ENCODE data around the gene MED16. TPM values are rescaled to one million over a fixed set of nuclear protein-coding genes. Genes with fewer than 3 reads are reported as not detected.

The MED16 gene
- polyA plus RNA-seq, 3 donors: 20.7 to 37.4 (median 32.8) TPM

GRCh38 chr19:925526-926322, 32.7 kb upstream of the MED16 start, which contains the start of gene ARID3A:
Gene ARID3A, plus strand, starts transcription at chr19:926035. Its CDS starts 3,494 bp downstream, at chr19:929529.
- Histone ChIP-seq H4K20me1 (ENCODE audit: insufficient read depth, low read length) (peaks cover 36% of the 10 kb centered on the region), H3K9ac (ENCODE audit: insufficient read depth, low read length, poor library complexity, severe bottlenecking) (peak within 1 kb of the TSS; percentile 88), H2AFZ (ENCODE audit: insufficient read depth, low read depth, low read length, poor library complexity, severe bottlenecking) (peak within 1 kb of the TSS; percentile 95), H3K4me2 (replicated peaks; ENCODE audit: extremely low read depth, low read length, poor library complexity, severe bottlenecking) (peak within 1 kb of the TSS; percentile 99), H3K4me1 (ENCODE audit: control insufficient read depth in 1 of 2, insufficient read depth in 2 of 2, low read length in 2 of 2) (peaks cover 40 to 45% of the 10 kb centered on the region in 2 donors), H3K27ac (ENCODE audit: low read depth in 1 of 2, low read length in 2 of 2) (peak within 1 kb of the TSS; percentile 85 to 87), H3K4me3 (replicated peaks in 1 of 3; ENCODE audit: low read depth in 2 of 3, low read length in 3 of 3) (peak within 1 kb of the TSS; percentile 89 to 99 (median 90)), H3K27me3 (ENCODE audit: control insufficient read depth in 2 of 2, insufficient read depth in 2 of 2, low read length in 2 of 2) (peaks cover 1 to 8% of the 10 kb centered on the region in 2 donors), H3K9me3 (replicated peaks in 1 of 2; ENCODE audit: control insufficient read depth in 1 of 2, insufficient read depth in 1 of 2, low read length in 2 of 2) (no peaks in the 10 kb centered on the region), H3K36me3 (replicated peaks in 1 of 2; ENCODE audit: control insufficient read depth in 1 of 2, insufficient read depth in 2 of 2, low read length in 2 of 2) (peaks cover 5 to 9% of the 10 kb centered on the region in 2 donors), H3K79me2 (ENCODE audit: insufficient read depth, low read length) (peaks cover 67% of the 10 kb centered on the region)
- peaks cover 41% of the 10 kb centered on the region for H3K4me1 Mint-ChIP-seq
- peak; percentile 69 to 75 (median 73) for DNase-seq
- TF ChIP-seq CTCF (IDR thresholded peaks at IDR 0.05): no peak
- intact Hi-C loops (cut with micrococcal nuclease): loop anchor here (2.0 to 10.0 kb wide), 3 partner anchors 15 to 319 kb away; partner anchors contain the start of genes ATP5F1D (in 1 of the 2), GPX4 (in 1 of the 2) and MIDN (in 1 of the 2)
- peaks cover 0 to 4% (median 2%) of the 10 kb centered on the region in 7 donors for H3K9me3 Mint-ChIP-seq
- peaks cover 14 to 16% (median 15%) of the 10 kb centered on the region in 3 donors for H3K27me3 Mint-ChIP-seq (ENCODE audit: low read depth in 3 of 3)
- peak within 1 kb of the TSS in 6 of 7 donors; percentile 79 to 96 (median 92) for H3K27ac Mint-ChIP-seq
- H3K36me3 Mint-ChIP-seq: peaks cover 6 to 16% of the 10 kb centered on the region in 2 donors
- 1% methylated on average over 74 of the region's 97 CpGs for WGBS (ENCODE audit: insufficient coverage)
- peak within 1 kb of the TSS; percentile 84 to 89 for H3K4me3 Mint-ChIP-seq

GRCh38 chr19:925087-925525, 32.1 kb upstream of the MED16 start:
- Histone ChIP-seq H3K9me3 (replicated peaks in 1 of 2; ENCODE audit: control insufficient read depth in 1 of 2, insufficient read depth in 1 of 2, low read length in 2 of 2) (no peaks in the 10 kb centered on the region), H3K79me2 (ENCODE audit: insufficient read depth, low read length) (peaks cover 61% of the 10 kb centered on the region), H3K4me3 (replicated peaks in 1 of 3; ENCODE audit: low read depth in 2 of 3, low read length in 3 of 3) (peak overlapping the region; percentile 89 to 99 (median 90)), H3K27me3 (ENCODE audit: control insufficient read depth in 2 of 2, insufficient read depth in 2 of 2, low read length in 2 of 2) (peaks cover 4 to 13% of the 10 kb centered on the region in 2 donors), H3K4me1 (ENCODE audit: control insufficient read depth in 1 of 2, insufficient read depth in 2 of 2, low read length in 2 of 2) (peaks cover 45 to 51% of the 10 kb centered on the region in 2 donors), H3K27ac (ENCODE audit: low read depth in 1 of 2, low read length in 2 of 2) (peak overlapping the region; percentile 47 to 87), H4K20me1 (ENCODE audit: insufficient read depth, low read length) (peaks cover 31% of the 10 kb centered on the region), H3K4me2 (replicated peaks; ENCODE audit: extremely low read depth, low read length, poor library complexity, severe bottlenecking) (peak overlapping the region; percentile 99), H3K9ac (ENCODE audit: insufficient read depth, low read length, poor library complexity, severe bottlenecking) (peak overlapping the region; percentile 88), H3K36me3 (replicated peaks in 1 of 2; ENCODE audit: control insufficient read depth in 1 of 2, insufficient read depth in 2 of 2, low read length in 2 of 2) (peaks cover 4 to 6% of the 10 kb centered on the region in 2 donors), H2AFZ (ENCODE audit: insufficient read depth, low read depth, low read length, poor library complexity, severe bottlenecking) (peak overlapping the region; percentile 95)
- intact Hi-C loops (cut with micrococcal nuclease): loop anchor here in 1 of 2 donors (5.0 to 10.0 kb wide), 2 partner anchors 177 to 320 kb away; partner anchors contain the start of genes ATP5F1D, GPX4 and MIDN
- Mint-ChIP-seq H3K27me3 (ENCODE audit: low read depth in 3 of 3) (peaks cover 17 to 21% (median 19%) of the 10 kb centered on the region in 3 donors), H3K9me3 (peaks cover 0 to 4% (median 2%) of the 10 kb centered on the region in 7 donors), H3K4me3 (peak overlapping the region; percentile 84 to 87), H3K27ac (peak overlapping the region in 5 of 7 donors; percentile 68 to 90 (median 87)), H3K36me3 (peaks cover 6 to 12% of the 10 kb centered on the region in 2 donors), H3K4me1 (peaks cover 43% of the 10 kb centered on the region)
- TF ChIP-seq CTCF (IDR thresholded peaks at IDR 0.05): no peak
- DNase-seq: peak in 1 of 3 donors; percentile 58
- WGBS (ENCODE audit: insufficient coverage): under 1% methylated on average over 39 of the region's 39 CpGs
